ENCODE measurements around the gene KLHL10. TPM values are rescaled to one million over a fixed set of nuclear protein-coding genes. Genes with fewer than 3 reads are reported as not detected.

The KLHL10 gene
- total and polyA plus RNA-seq, 2 experiments from 2014 or later, result 0.43 TPM; not detected in 1

GRCh38 chr17:41863074-41863848 is 25.6 kb downstream of the KLHL10 start:
- Histone ChIP-seq H3K4me1 (ENCODE audit: insufficient read depth) (peaks cover 9% of the 10 kb centered on the region), H2AFZ (no peak overlapping the region), H3K27ac (no peak overlapping the region), H4K20me1 (ENCODE audit: insufficient read depth, poor library complexity, severe bottlenecking) (peaks cover 53% of the 10 kb centered on the region), H3K4me3 (no peak overlapping the region), H3K9me3 (ENCODE audit: low read depth) (no peaks in the 10 kb centered on the region), H3K9me2 (replicated peaks; ENCODE audit: insufficient read depth) (no peaks in the 10 kb centered on the region), H3K27me3 (no peaks in the 10 kb centered on the region), H3K79me2 (peaks cover 64% of the 10 kb centered on the region), H3K36me3 (replicated peaks; ENCODE audit: insufficient read depth, low read depth) (no peaks in the 10 kb centered on the region), H3K4me2 (peak overlapping the region; percentile 96)
- 74% methylated on average over 17 of the region's 18 CpGs for WGBS (ENCODE audit: low lambda C conversion rate, missing lambda C conversion rate)
- no peak for TF ChIP-seq CTCF (IDR thresholded peaks at IDR 0.05; ENCODE audit: poor library complexity)
- TF ChIP-seq EZH2 (IDR thresholded peaks at IDR 0.05; ENCODE audit: borderline replicate concordance), result no peak
- TF ChIP-seq EZH2phosphoT487 (IDR thresholded peaks at IDR 0.05; ENCODE audit: low read depth, severe bottlenecking, unreplicated experiment), result no peak
- DNase-seq (ENCODE audit: low spot score), result no peak

- TF ChIP-seq EZH2 (IDR thresholded peaks at IDR 0.05; ENCODE audit: borderline replicate concordance), result no peak
- TF ChIP-seq EZH2phosphoT487 (IDR thresholded peaks at IDR 0.05; ENCODE audit: low read depth, severe bottlenecking, unreplicated experiment), result no peak
- TF ChIP-seq CTCF (IDR thresholded peaks at IDR 0.05; ENCODE audit: poor library complexity), result no peak
- no peak for DNase-seq (ENCODE audit: low spot score)
- H4K20me1 ChIP-seq (ENCODE audit: insufficient read depth, poor library complexity, severe bottlenecking), result peaks cover 47% of the 10 kb centered on the region
- H3K4me3 ChIP-seq, result peak overlapping the region; percentile 90
- H3K27ac ChIP-seq, result peak overlapping the region; percentile 94
- peaks cover 9% of the 10 kb centered on the region for H3K4me1 ChIP-seq (ENCODE audit: insufficient read depth)
- H2AFZ ChIP-seq, result peak overlapping the region; percentile 93
- H3K36me3 ChIP-seq (replicated peaks; ENCODE audit: insufficient read depth, low read depth), result no peaks in the 10 kb centered on the region
- H3K79me2 ChIP-seq, result peaks cover 52% of the 10 kb centered on the region
- no peaks in the 10 kb centered on the region for H3K9me3 ChIP-seq (ENCODE audit: low read depth)
- no peaks in the 10 kb centered on the region for H3K9me2 ChIP-seq (replicated peaks; ENCODE audit: insufficient read depth)
- WGBS (ENCODE audit: low lambda C conversion rate, missing lambda C conversion rate), result 0% methylated on average over 14 of the region's 25 CpGs
- H3K27me3 ChIP-seq, result no peaks in the 10 kb centered on the region
- peak overlapping the region; percentile 96 for H3K4me2 ChIP-seq
Measured at GRCh38 chr17:41864498-41864835, 26.8 kb downstream of the KLHL10 start.

GRCh38 chr17:41864836-41865595 is 27.4 kb downstream of the KLHL10 start, which contains the start of gene KLHL11:
KLHL11 (minus strand) TSS chr17:41865423; CDS start chr17:41865370, 53 bp downstream.
- H3K4me2 ChIP-seq, result peak within 1 kb of the TSS; percentile 96
- peaks cover 47% of the 10 kb centered on the region for H3K79me2 ChIP-seq
- WGBS (ENCODE audit: low lambda C conversion rate, missing lambda C conversion rate), result under 1% methylated on average over 89 of the region's 90 CpGs
- H3K36me3 ChIP-seq (replicated peaks; ENCODE audit: insufficient read depth, low read depth), result no peaks in the 10 kb centered on the region
- H3K9me2 ChIP-seq (replicated peaks; ENCODE audit: insufficient read depth), result no peaks in the 10 kb centered on the region
- peak within 1 kb of the TSS; percentile 93 for H2AFZ ChIP-seq
- no peaks in the 10 kb centered on the region for H3K9me3 ChIP-seq (ENCODE audit: low read depth)
- peak within 1 kb of the TSS; percentile 90 for H3K4me3 ChIP-seq
- TF ChIP-seq CTCF (IDR thresholded peaks at IDR 0.05; ENCODE audit: poor library complexity) (no peak), EZH2 (IDR thresholded peaks at IDR 0.05; ENCODE audit: borderline replicate concordance) (no peak), EZH2phosphoT487 (IDR thresholded peaks at IDR 0.05; ENCODE audit: low read depth, severe bottlenecking, unreplicated experiment) (no peak)
- peak; percentile 96 for DNase-seq (ENCODE audit: low spot score)
- peaks cover 9% of the 10 kb centered on the region for H3K4me1 ChIP-seq (ENCODE audit: insufficient read depth)
- peaks cover 41% of the 10 kb centered on the region for H4K20me1 ChIP-seq (ENCODE audit: insufficient read depth, poor library complexity, severe bottlenecking)
- no peaks in the 10 kb centered on the region for H3K27me3 ChIP-seq
- peak within 1 kb of the TSS; percentile 94 for H3K27ac ChIP-seq
